ENCODE results near the gene KLHL35. TPM values are rescaled to one million over a fixed set of nuclear protein-coding genes. Genes with fewer than 3 reads are reported as not detected.

The KLHL35 gene
- total RNA-seq, 4 donors from 2014 or later: 0.27 to 0.32 TPM; not detected in 2

- H3K27ac ChIP-seq: no peak overlapping the region
- peaks cover 43% of the 10 kb centered on the region for H3K27me3 ChIP-seq
- no peak for TF ChIP-seq CTCF (IDR thresholded peaks at IDR 0.05)
- H3K4me1 ChIP-seq: peaks cover 6 to 21% (median 10%) of the 10 kb centered on the region in 4 donors
- no peaks in the 10 kb centered on the region for H3K36me3 ChIP-seq
- no peak for DNase-seq
- no peak overlapping the region for H3K4me3 ChIP-seq
- intact Hi-C loops (cut with DNase I; ENCODE audit: low total_unique reads): no loop called here
- 94% methylated on average over 4 of the region's 4 CpGs; no CpG with 5 or more reads in 1 of the 2 donors for WGBS, 2 donors (ENCODE audit: low coverage in 1 of 2)
- H3K9me3 ChIP-seq: no peaks in the 10 kb centered on the region
- in situ Hi-C loops (cut with MboI; ENCODE audit: low pct_ligation_motif_present in 1 of 4, low pct_unique_long_range_greater_than_20kb in 1 of 4, low sequenced_read_pairs in 3 of 4): loop anchor here in 1 of 4 donors (25.0 kb wide), 1 partner anchor 103 kb away; the partner anchor contains the start of gene GDPD5
Observed at GRCh38 chr11:75434051-75434450, 1.0 kb upstream of the KLHL35 start.

GRCh38 chr11:75433443-75433842 is 440 bp upstream of the KLHL35 start:
- no peaks in the 10 kb centered on the region for H3K36me3 ChIP-seq
- no peaks in the 10 kb centered on the region for H3K9me3 ChIP-seq
- no peak for DNase-seq
- H3K27ac ChIP-seq: no peak overlapping the region
- in situ Hi-C loops (cut with MboI; ENCODE audit: low pct_ligation_motif_present in 1 of 4, low pct_unique_long_range_greater_than_20kb in 1 of 4, low sequenced_read_pairs in 3 of 4): loop anchor here in 1 of 4 donors (25.0 kb wide), 1 partner anchor 104 kb away; the partner anchor contains the start of gene GDPD5
- intact Hi-C loops (cut with DNase I; ENCODE audit: low total_unique reads): no loop called here
- 68% methylated on average over 6 of the region's 6 CpGs; no CpG with 5 or more reads in 1 of the 2 donors for WGBS, 2 donors (ENCODE audit: low coverage in 1 of 2)
- peaks cover 6 to 24% (median 11%) of the 10 kb centered on the region in 4 donors for H3K4me1 ChIP-seq
- TF ChIP-seq POLR2A (IDR thresholded peaks at IDR 0.05): no peak
- no peak for TF ChIP-seq CTCF (IDR thresholded peaks at IDR 0.05)
- no peak for TF ChIP-seq POLR2AphosphoS5 (IDR thresholded peaks at IDR 0.05)
- no peak for TF ChIP-seq EP300 (IDR thresholded peaks at IDR 0.05; ENCODE audit: low read depth)
- no peak overlapping the region for H3K4me3 ChIP-seq
- peaks cover 43% of the 10 kb centered on the region for H3K27me3 ChIP-seq

GRCh38 chr11:75431533-75432525 is 1.2 kb downstream of the KLHL35 start:
- TF ChIP-seq POLR2A (IDR thresholded peaks at IDR 0.05): no peak
- no peak for TF ChIP-seq EP300 (IDR thresholded peaks at IDR 0.05; ENCODE audit: low read depth)
- no peak for TF ChIP-seq CTCF (IDR thresholded peaks at IDR 0.05)
- TF ChIP-seq POLR2AphosphoS5 (IDR thresholded peaks at IDR 0.05): no peak
- intact Hi-C loops (cut with DNase I; ENCODE audit: low total_unique reads): no loop called here
- Histone ChIP-seq H3K9me3 (no peaks in the 10 kb centered on the region), H3K36me3 (no peaks in the 10 kb centered on the region), H3K27ac (no peak overlapping the region), H3K4me3 (no peak overlapping the region), H3K27me3 (peaks cover 43% of the 10 kb centered on the region), H3K4me1 (peaks cover 6 to 24% (median 11%) of the 10 kb centered on the region in 4 donors)
- no peak for DNase-seq
- 42% methylated on average over 7 to 16 of the region's 16 CpGs for whole genome bisulfite sequencing, 2 donors (ENCODE audit: low coverage in 1 of 2)
- in situ Hi-C loops (cut with MboI; ENCODE audit: low pct_ligation_motif_present in 1 of 4, low pct_unique_long_range_greater_than_20kb in 1 of 4, low sequenced_read_pairs in 3 of 4): loop anchor here in 1 of 4 donors (25.0 kb wide), 1 partner anchor 105 kb away; the partner anchor contains the start of gene GDPD5
